Measurements from ENCODE around the gene CHD5. TPM values are rescaled to one million over a fixed set of nuclear protein-coding genes. Genes with fewer than 3 reads are reported as not detected.

Gene CHD5
- total RNA-seq, 2 donors from 2014 or later = 1.1 to 3.2 TPM

DNA sequence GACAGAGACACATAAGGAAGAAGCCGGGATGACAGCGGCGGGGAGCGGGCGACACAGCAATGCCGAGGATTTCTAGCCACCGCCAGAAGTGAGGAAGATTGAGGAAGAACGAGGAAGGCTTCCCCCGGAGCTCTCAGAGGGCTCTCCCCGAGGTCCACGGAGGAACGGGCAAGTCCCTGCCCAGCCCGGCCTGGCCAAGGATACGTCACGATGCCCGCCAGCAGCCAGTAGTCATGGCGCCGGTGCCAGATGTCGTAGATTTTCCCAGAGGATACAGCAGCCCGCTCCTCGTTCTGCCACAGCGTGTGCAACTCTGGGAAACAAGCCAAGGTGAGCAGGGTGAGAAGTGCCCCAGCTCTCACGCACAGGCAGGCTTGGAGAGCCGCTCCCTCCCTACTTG, 68.5 kb downstream of the CHD5 start:
- no peak for ATAC-seq (ENCODE audit: insufficient number of reproducible peaks, low FRiP score, low read depth)

DNA sequence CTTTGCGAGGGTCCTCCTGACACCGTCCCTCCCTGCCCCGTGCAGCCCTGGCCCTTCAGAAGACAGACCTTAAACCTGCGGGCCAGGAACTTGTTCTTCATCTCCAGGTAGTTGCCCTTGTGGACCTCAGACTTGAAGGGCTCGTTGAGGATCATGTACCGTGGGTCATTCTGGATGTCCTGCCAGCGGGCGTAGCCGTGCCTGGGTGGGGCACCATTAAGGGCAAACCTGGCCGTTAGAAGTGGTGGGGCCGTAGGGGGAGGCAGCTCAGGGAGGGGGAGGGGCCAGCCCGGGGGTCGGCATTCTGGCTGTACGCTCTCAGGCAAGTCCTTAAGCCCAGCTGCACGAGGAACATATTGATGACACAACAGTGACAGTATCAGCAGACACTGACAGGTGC, 69.8 kb downstream of the CHD5 start:
- ATAC-seq (ENCODE audit: insufficient number of reproducible peaks, low FRiP score, low read depth) (no peak), DNase-seq (ENCODE audit: low spot score) (no peak)
- Histone ChIP-seq H3K27ac (no peak overlapping the region), H3K4me1 (ENCODE audit: control insufficient read depth in 1 of 2, low read depth in 2 of 2) (no peaks in the 10 kb centered on the region), H3K9me3 (no peaks in the 10 kb centered on the region), H3K27me3 (replicated peaks; ENCODE audit: insufficient read depth) (no peaks in the 10 kb centered on the region), H3K4me3 (no peak overlapping the region), H3K36me3 (no peaks in the 10 kb centered on the region)
- TF ChIP-seq, protein P1, sequence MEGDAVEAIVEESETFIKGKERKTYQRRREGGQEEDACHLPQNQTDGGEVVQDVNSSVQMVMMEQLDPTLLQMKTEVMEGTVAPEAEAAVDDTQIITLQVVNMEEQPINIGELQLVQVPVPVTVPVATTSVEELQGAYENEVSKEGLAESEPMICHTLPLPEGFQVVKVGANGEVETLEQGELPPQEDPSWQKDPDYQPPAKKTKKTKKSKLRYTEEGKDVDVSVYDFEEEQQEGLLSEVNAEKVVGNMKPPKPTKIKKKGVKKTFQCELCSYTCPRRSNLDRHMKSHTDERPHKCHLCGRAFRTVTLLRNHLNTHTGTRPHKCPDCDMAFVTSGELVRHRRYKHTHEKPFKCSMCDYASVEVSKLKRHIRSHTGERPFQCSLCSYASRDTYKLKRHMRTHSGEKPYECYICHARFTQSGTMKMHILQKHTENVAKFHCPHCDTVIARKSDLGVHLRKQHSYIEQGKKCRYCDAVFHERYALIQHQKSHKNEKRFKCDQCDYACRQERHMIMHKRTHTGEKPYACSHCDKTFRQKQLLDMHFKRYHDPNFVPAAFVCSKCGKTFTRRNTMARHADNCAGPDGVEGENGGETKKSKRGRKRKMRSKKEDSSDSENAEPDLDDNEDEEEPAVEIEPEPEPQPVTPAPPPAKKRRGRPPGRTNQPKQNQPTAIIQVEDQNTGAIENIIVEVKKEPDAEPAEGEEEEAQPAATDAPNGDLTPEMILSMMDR (IDR thresholded peaks at IDR 0.05) = no peak

More for the DNA sequence above, 68.5 kb downstream of the CHD5 start:
- H3K4me1 ChIP-seq (ENCODE audit: control insufficient read depth in 1 of 2, low read depth in 2 of 2) = no peaks in the 10 kb centered on the region
- H3K36me3 ChIP-seq = no peaks in the 10 kb centered on the region
- TF ChIP-seq, protein P1 (IDR thresholded peaks at IDR 0.05) = no peak
- H3K27ac ChIP-seq = no peak overlapping the region
- no peak overlapping the region for H3K4me3 ChIP-seq
- no peaks in the 10 kb centered on the region for H3K9me3 ChIP-seq
- no peaks in the 10 kb centered on the region for H3K27me3 ChIP-seq (replicated peaks; ENCODE audit: insufficient read depth)
- no peak for DNase-seq (ENCODE audit: low spot score)

DNA sequence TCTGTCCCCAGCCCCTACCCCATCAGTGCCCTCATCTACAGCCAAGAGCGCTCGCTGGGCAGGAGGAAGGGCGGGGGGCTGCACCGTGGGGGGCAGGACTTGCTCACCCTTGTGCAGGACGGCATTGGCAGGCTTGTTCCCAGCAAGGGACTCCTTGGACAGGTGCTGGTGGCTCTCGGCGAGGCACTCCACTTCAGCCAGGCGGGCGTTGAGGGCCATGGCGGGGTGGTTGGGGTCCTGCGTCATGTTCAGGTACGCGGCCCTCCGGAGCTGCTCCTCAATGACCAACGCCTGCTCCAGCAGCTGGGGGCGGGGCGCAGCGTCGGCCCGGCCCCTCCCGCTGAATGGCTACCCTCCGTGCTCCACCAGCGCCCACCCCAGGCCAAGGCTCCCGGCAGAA, 70.4 kb downstream of the CHD5 start:
- DNase-seq (ENCODE audit: low spot score) (no peak), ATAC-seq (ENCODE audit: insufficient number of reproducible peaks, low FRiP score, low read depth) (no peak)
- Histone ChIP-seq H3K4me1 (ENCODE audit: control insufficient read depth in 1 of 2, low read depth in 2 of 2) (no peaks in the 10 kb centered on the region), H3K9me3 (no peaks in the 10 kb centered on the region), H3K27ac (no peak overlapping the region), H3K36me3 (no peaks in the 10 kb centered on the region), H3K4me3 (no peak overlapping the region), H3K27me3 (replicated peaks; ENCODE audit: insufficient read depth) (no peaks in the 10 kb centered on the region)
- TF ChIP-seq, protein P1 (IDR thresholded peaks at IDR 0.05) = no peak

DNA sequence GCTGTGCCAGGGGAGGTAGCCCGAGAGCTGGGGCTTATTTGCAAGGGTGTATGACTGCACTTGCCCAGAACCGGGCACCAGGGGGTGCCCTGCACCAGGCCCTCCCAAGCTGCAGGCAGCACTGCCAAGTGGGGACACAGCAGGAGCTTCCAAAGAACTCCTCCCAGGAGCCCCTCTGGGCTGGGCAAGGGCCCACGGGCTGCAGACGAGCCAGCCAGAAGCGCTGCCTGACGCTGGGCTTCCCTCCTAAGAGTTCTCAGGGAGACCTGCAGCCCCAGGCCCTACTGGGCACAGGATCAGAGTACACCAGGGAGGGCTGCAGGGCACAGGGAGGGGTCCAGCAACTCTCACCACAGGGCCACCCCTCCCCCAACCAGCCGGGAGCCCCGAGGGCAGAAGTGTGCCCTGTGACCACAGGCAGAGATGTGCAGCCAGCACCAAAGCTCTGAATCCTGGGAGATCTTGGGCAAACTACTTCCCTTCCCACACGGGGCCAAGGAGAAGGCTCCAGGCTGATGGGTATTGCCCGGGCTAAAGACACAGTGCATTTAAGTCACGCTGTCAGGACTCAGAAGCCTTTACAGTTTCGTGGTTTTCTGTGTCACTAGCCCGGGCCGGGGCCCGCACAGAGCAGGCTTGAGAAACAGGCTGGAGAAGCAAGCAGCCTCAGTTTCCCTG, 71.0 kb downstream of the CHD5 start:
- Histone ChIP-seq H3K27ac (no peak overlapping the region), H3K4me1 (ENCODE audit: control insufficient read depth in 1 of 2, low read depth in 2 of 2) (no peaks in the 10 kb centered on the region), H3K4me3 (no peak overlapping the region), H3K27me3 (replicated peaks; ENCODE audit: insufficient read depth) (no peaks in the 10 kb centered on the region), H3K9me3 (no peaks in the 10 kb centered on the region), H3K36me3 (no peaks in the 10 kb centered on the region)
- ATAC-seq (ENCODE audit: insufficient number of reproducible peaks, low FRiP score, low read depth) (no peak), DNase-seq (ENCODE audit: low spot score) (no peak)
- TF ChIP-seq, protein P1 (IDR thresholded peaks at IDR 0.05) = no peak

DNA sequence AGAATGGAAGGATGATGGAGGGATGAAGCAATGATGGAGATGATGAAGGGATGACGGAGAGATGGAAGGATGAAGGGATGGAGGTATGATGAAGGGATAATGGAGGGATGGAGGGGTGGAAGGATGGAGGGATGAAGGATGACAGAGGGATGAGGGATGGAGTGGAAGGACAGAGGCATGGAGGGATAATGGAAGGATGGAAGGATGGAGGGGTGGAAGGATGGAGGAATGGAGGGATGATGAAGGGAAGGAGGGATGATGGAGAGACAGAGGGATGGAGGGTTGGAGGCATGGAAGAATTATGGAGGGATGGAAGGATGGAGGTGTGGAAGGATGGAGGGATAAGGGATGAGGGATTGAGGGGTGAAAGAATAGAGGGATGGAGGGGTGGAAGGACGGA, 71.6 kb downstream of the CHD5 start:
- TF ChIP-seq, protein P1 (IDR thresholded peaks at IDR 0.05) = no peak
- ATAC-seq (ENCODE audit: insufficient number of reproducible peaks, low FRiP score, low read depth) = no peak
- H3K27me3 ChIP-seq (replicated peaks; ENCODE audit: insufficient read depth) = no peaks in the 10 kb centered on the region

More for the DNA sequence above, 71.6 kb downstream of the CHD5 start:
- Histone ChIP-seq H3K9me3 (no peaks in the 10 kb centered on the region), H3K4me1 (ENCODE audit: control insufficient read depth in 1 of 2, low read depth in 2 of 2) (no peaks in the 10 kb centered on the region), H3K4me3 (no peak overlapping the region), H3K36me3 (no peaks in the 10 kb centered on the region), H3K27ac (no peak overlapping the region)
- no peak for DNase-seq (ENCODE audit: low spot score)

Measured in thoracic aorta (tissue), 2 donors.